Uterus (tissue), 4 donors: ENCODE measurements around the gene MYL7. TPM values are rescaled to one million over a fixed set of nuclear protein-coding genes. Genes with fewer than 3 reads are reported as not detected.

Source experiments
- DNase-seq, 2 donors: peaks; one replicate each; pipeline ENCODE4 v3.0.0-alpha.2; 2019 to 2020
- H3K27ac ChIP-seq, 2 donors: fragments of 200-600 bp; sonication (generic); 1 replicate in 1 of 2; 2 replicates in 1 of 2; pipeline ENCODE4 v1.5.1; 2016 to 2018
- H3K27me3 ChIP-seq, 2 donors: fragments of 200-600 bp; sonication (generic); one replicate each; pipeline ENCODE4 v1.5.1; 2018 to 2019; ENCODE audit warnings: control low read depth in 1 of 2
- H3K36me3 ChIP-seq, 2 donors: fragments of 200-600 bp; sonication (generic); one replicate each; pipeline ENCODE4 v1.5.1; 2019; ENCODE audit warnings: control low read depth in 1 of 2
- H3K4me1 ChIP-seq, 2 donors: fragments of 200-600 bp; sonication (generic); one replicate each; pipeline ENCODE4 v1.5.1; 2018 to 2019; ENCODE audit warnings: control low read depth in 1 of 2
- H3K4me3 ChIP-seq, 2 donors: fragments of 200-600 bp; sonication (generic); 1 replicate in 1 of 2; 2 replicates in 1 of 2; pipeline ENCODE4 v1.5.1; 2018 to 2019; ENCODE audit warnings: mild to moderate bottlenecking in 1 of 2
- H3K9me3 ChIP-seq, 2 donors: fragments of 200-600 bp; sonication (generic); one replicate each; pipeline ENCODE4 v1.5.1; 2019; ENCODE audit warnings: control low read depth in 1 of 2
- CTCF ChIP-seq, 4 experiments: fragments of 200-600 bp in 2 of 4; fragments of 450-650 bp in 2 of 4; sonication (generic) in 2 of 4; IDR thresholded peaks; one replicate each; pipeline ENCODE4 v1.5.1; 2016 to 2019; ENCODE audit warnings: antibody characterized with exemption in 4 of 4, mild to moderate bottlenecking in 2 of 4, moderate library complexity in 1 of 4
- POLR2A ChIP-seq, 2 donors: fragments of 450-650 bp; IDR thresholded peaks; one replicate each; pipeline ENCODE4 v1.6.1; 2016; ENCODE audit warnings: antibody characterized with exemption in 2 of 2, mild to moderate bottlenecking in 1 of 2, moderate library complexity in 1 of 2
- intact Hi-C: fragments of 100-400 bp; cut with DNase I; formaldehyde crosslinking; loops from one replicate; pipeline ENCODE4 v1.15.1; 2023; ENCODE audit warnings: low total_unique reads
- total RNA-seq, 4 donors: library from RNA; depleted of rRNA in 3 of 4; stranded (reverse); fragments of >200 nt in 3 of 4; gene quantifications; one replicate each; pipeline versions ENCODE4 v1.1.0 to v1.2.4, GENCODE V29; 2014 to 2023
- donor health status: DM: yes; HTN: yes; CAD: no.

The MYL7 gene
- total RNA-seq, 4 donors from 2014 or later = not detected

GRCh38 chr7:44134943-44135628, 6.0 kb downstream of the MYL7 start:
- DNase-seq = no peak
- intact Hi-C loops = no loop called here
- Histone ChIP-seq H3K27me3 (no peaks in the 10 kb centered on the region), H3K4me3 (no peak overlapping the region), H3K27ac (no peak overlapping the region), H3K4me1 (no peaks in the 10 kb centered on the region), H3K36me3 (no peaks in the 10 kb centered on the region), H3K9me3 (no peaks in the 10 kb centered on the region)
- TF ChIP-seq CTCF (IDR thresholded peaks at IDR 0.05) (no peak), POLR2A (IDR thresholded peaks at IDR 0.05) (no peak)

- no peaks in the 10 kb centered on the region for H3K36me3 ChIP-seq
- intact Hi-C loops = no loop called here
- TF ChIP-seq POLR2A (IDR thresholded peaks at IDR 0.05) = no peak
- no peak for TF ChIP-seq CTCF (IDR thresholded peaks at IDR 0.05)
- H3K4me3 ChIP-seq = no peak overlapping the region
- H3K9me3 ChIP-seq = no peaks in the 10 kb centered on the region
- no peaks in the 10 kb centered on the region for H3K27me3 ChIP-seq
- DNase-seq = no peak
- no peak overlapping the region for H3K27ac ChIP-seq
- no peaks in the 10 kb centered on the region for H3K4me1 ChIP-seq
Observed at GRCh38 chr7:44133295-44133694, 7.8 kb downstream of the MYL7 start.

GRCh38 chr7:44132039-44132438, 9.1 kb downstream of the MYL7 start:
- Histone ChIP-seq H3K36me3 (no peaks in the 10 kb centered on the region), H3K9me3 (no peaks in the 10 kb centered on the region), H3K27ac (no peak overlapping the region), H3K4me1 (no peaks in the 10 kb centered on the region), H3K4me3 (no peak overlapping the region), H3K27me3 (no peaks in the 10 kb centered on the region)
- intact Hi-C loops = no loop called here
- DNase-seq = no peak
- TF ChIP-seq CTCF (IDR thresholded peaks at IDR 0.05) (no peak), POLR2A (IDR thresholded peaks at IDR 0.05) (no peak)

GRCh38 chr7:44131173-44132029, 9.7 kb downstream of the MYL7 start:
- TF ChIP-seq POLR2A (IDR thresholded peaks at IDR 0.05) (no peak), CTCF (IDR thresholded peaks at IDR 0.05) (no peak)
- H3K4me1 ChIP-seq = no peaks in the 10 kb centered on the region
- DNase-seq = no peak
- no peaks in the 10 kb centered on the region for H3K9me3 ChIP-seq
- no peaks in the 10 kb centered on the region for H3K36me3 ChIP-seq
- intact Hi-C loops = no loop called here
- H3K4me3 ChIP-seq = no peak overlapping the region
- no peak overlapping the region for H3K27ac ChIP-seq
- no peaks in the 10 kb centered on the region for H3K27me3 ChIP-seq
